Right atrium auricular region (tissue), 2 donors: ENCODE measurements around the gene CTSE. TPM values are rescaled to one million over a fixed set of nuclear protein-coding genes. Genes with fewer than 3 reads are reported as not detected.

Experiments
- DNase-seq: peaks from one replicate; pipeline ENCODE4 v3.0.0-alpha.2; 2019; ENCODE audit warnings: low spot score
- H3K27ac ChIP-seq, 2 donors: fragments of 200-600 bp; sonication (generic); 1 replicate in 1 of 2; 2 replicates in 1 of 2; pipeline ENCODE4 v1.5.1; 2016 to 2019
- H3K27me3 ChIP-seq, 2 donors: fragments of 200-600 bp; sonication (generic); one replicate each; pipeline versions ENCODE4 v1.5.1 to v1.6.0; 2017 to 2019
- H3K36me3 ChIP-seq: fragments of 200-600 bp; sonication (generic); one replicate; pipeline ENCODE4 v1.5.1; 2016
- H3K4me1 ChIP-seq, 2 donors: fragments of 200-600 bp; sonication (generic); one replicate each; pipeline versions ENCODE4 v1.5.1 to v1.6.0; 2017 to 2019
- H3K4me3 ChIP-seq, 2 donors: fragments of 200-600 bp; sonication (generic); 1 replicate in 1 of 2; 2 replicates in 1 of 2; pipeline ENCODE4 v1.5.1; 2017 to 2019; ENCODE audit warnings: mild to moderate bottlenecking in 1 of 2, moderate library complexity in 1 of 2
- H3K9me3 ChIP-seq, 2 donors: fragments of 200-600 bp; sonication (generic); one replicate each; pipeline ENCODE4 v1.5.1; 2019
- total RNA-seq, 2 donors: library from RNA; depleted of rRNA; stranded (reverse); fragments of >200 nt; gene quantifications; one replicate each; pipeline ENCODE4 v1.1.0, GENCODE V29; 2016
- TF ChIP-seq, protein P1 (sequence below), 2 donors: fragments of 200-600 bp; sonication (generic); IDR thresholded peaks; one replicate each; pipeline ENCODE4 v1.5.1; 2019; ENCODE audit warnings: antibody characterized with exemption in 2 of 2

The CTSE gene
- total RNA-seq, 2 donors from 2014 or later = 1.1 TPM; not detected in 1

DNA sequence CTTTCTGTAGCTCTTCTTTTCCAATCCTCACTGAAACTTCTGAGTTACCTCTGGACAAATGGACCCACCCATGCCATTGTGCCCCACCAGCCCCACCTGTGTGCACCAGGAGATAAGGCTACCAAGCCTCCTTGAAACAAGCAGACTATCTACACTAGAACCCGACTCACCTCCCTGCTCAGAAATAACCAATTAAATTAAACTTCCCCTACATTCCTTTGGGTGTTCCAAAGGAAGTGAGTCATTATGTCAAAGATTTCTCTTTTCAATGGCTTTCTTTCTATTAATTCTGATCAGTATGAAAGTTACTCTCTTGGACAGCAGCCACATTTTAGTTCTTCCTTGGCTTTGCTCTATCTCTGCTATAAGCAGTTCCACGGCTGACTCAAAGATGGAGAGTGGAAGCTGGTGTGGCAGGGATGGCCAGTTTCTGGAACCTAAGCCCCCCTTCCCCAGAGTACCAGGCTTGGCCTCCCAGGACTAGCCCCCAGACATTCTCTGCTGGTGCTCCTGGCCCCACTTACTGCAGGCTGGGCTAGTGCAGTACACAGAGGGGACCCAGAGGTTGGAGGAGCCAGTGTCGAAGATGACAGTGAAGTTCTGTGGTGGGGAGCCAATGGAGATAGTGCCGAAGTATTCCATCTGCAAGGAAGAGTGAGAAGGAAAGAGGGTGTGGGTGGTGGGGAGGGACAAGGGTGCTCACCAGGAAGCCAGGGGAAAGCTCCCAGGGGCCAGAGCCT is 1.9 kb downstream of the CTSE start:
- Histone ChIP-seq H3K4me1 (no peaks in the 10 kb centered on the region), H3K4me3 (no peak overlapping the region), H3K27ac (no peak overlapping the region), H3K9me3 (no peaks in the 10 kb centered on the region), H3K36me3 (no peaks in the 10 kb centered on the region), H3K27me3 (no peaks in the 10 kb centered on the region)
- no peak for DNase-seq
- TF ChIP-seq, protein P1, sequence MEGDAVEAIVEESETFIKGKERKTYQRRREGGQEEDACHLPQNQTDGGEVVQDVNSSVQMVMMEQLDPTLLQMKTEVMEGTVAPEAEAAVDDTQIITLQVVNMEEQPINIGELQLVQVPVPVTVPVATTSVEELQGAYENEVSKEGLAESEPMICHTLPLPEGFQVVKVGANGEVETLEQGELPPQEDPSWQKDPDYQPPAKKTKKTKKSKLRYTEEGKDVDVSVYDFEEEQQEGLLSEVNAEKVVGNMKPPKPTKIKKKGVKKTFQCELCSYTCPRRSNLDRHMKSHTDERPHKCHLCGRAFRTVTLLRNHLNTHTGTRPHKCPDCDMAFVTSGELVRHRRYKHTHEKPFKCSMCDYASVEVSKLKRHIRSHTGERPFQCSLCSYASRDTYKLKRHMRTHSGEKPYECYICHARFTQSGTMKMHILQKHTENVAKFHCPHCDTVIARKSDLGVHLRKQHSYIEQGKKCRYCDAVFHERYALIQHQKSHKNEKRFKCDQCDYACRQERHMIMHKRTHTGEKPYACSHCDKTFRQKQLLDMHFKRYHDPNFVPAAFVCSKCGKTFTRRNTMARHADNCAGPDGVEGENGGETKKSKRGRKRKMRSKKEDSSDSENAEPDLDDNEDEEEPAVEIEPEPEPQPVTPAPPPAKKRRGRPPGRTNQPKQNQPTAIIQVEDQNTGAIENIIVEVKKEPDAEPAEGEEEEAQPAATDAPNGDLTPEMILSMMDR (IDR thresholded peaks at IDR 0.05) = no peak

DNA sequence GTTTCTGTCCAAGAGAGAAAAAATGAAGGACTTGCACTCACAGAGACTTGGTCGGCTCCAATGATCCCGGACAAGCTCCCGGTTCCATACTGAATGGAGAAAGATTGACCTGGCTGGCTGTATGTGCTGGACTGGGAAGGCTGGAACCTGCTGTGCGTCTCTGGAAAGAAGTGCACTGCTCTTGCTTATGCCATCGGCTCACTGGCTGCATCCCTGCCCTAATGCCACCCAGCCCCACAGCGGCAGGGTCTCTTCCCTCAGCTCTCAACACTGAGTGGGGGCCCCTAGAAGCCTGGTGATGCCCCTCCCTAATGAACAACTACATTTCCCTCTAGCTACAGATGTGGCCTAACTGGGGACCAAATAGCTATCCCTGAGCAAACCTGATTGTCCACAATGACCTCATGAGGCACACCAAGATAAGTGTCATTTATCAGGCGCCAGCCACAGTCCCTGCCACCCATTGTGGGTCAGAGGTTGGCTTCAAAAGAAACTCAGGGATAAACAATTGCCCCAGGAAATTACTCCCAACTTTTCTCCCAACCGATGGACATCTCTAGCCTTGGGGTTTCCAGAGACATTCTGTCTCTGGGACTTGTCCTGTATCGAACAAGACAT is 2.6 kb downstream of the CTSE start:
- Histone ChIP-seq H3K4me1 (no peaks in the 10 kb centered on the region), H3K36me3 (no peaks in the 10 kb centered on the region), H3K27ac (no peak overlapping the region), H3K4me3 (no peak overlapping the region), H3K27me3 (no peaks in the 10 kb centered on the region), H3K9me3 (no peaks in the 10 kb centered on the region)
- DNase-seq = no peak
- TF ChIP-seq, protein P1 (IDR thresholded peaks at IDR 0.05) = no peak

DNA sequence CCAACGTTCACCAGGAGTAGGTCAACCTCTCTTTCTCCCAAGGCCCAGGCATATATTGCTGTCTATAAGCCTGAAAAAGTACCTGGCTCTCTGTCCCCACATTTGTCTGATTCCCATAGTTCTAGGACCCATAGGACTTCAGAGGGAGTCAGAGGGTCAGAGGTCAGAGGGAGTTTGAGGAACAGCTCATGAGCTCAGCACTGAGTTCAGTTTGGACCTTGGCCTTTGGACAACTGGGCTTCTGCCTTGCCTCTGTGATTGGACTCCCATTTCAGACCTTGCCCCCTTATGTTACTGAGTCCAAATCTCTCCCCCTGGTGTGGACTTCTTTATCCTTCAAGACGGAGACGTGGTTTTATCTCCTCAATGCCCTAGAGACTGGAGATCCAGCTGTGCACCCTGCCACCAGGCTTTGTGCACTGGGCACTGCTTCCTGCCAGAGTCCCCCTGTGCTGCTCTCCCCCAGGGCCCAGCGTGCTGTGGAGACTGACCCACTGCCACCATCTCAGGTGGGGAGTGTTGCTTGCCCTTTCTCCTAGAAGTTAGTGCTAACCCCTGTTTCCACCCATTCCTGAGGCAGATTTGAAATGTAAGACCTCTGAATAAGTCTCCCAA is 3.2 kb downstream of the CTSE start:
- no peaks in the 10 kb centered on the region for H3K4me1 ChIP-seq
- DNase-seq = no peak
- no peak overlapping the region for H3K4me3 ChIP-seq
- H3K27ac ChIP-seq = no peak overlapping the region
- no peaks in the 10 kb centered on the region for H3K9me3 ChIP-seq
- TF ChIP-seq, protein P1 (IDR thresholded peaks at IDR 0.05) = no peak
- H3K27me3 ChIP-seq = no peaks in the 10 kb centered on the region
- no peaks in the 10 kb centered on the region for H3K36me3 ChIP-seq

DNA sequence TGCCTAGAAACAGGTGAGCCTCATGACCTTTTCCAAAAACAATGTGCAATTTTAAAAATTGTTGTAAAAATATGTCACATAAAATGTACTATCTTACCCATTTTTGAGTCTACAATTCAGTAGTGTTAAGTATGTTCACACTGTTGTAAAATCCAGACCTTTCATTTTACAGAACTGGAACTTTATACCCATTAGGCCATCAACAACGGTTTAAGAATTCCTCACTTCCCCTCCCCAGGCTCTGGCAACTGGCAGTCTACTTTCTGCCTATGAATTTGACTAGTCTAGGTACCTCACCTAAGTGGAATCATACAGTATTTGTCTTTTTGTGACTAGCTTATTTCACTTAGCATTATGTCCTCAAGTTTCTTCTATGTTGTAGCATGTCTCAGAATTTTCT is 8.6 kb downstream of the CTSE start:
- TF ChIP-seq, protein P1 (IDR thresholded peaks at IDR 0.05) = no peak
- DNase-seq = no peak

DNA sequence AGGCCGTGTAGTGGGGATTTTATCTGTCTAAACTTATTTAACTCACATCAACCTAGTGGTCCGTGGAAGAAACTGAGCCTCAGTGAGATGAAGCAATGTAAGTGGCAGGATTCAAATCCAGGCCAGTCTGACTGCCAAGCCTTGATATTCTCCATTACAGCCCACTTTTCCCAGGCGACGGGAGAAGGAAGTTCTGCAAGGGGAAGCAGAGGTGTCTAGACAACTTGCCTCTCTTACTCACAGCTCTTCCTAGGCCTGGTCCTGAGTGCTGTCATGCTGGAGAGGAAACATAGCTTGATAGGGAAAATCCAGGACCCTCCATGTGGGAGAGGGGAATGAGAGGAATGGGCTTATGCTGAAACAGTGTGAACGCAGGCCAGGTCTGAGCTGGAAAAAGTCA is 9.1 kb downstream of the CTSE start:
- H3K36me3 ChIP-seq = no peaks in the 10 kb centered on the region
- H3K4me1 ChIP-seq = no peaks in the 10 kb centered on the region
- no peak overlapping the region for H3K27ac ChIP-seq
- TF ChIP-seq, protein P1 (IDR thresholded peaks at IDR 0.05) = no peak
- H3K9me3 ChIP-seq = no peaks in the 10 kb centered on the region
- H3K4me3 ChIP-seq = no peak overlapping the region
- H3K27me3 ChIP-seq = no peaks in the 10 kb centered on the region
- DNase-seq = no peak

More for the DNA sequence above, 8.6 kb downstream of the CTSE start:
- Histone ChIP-seq H3K27ac (no peak overlapping the region), H3K27me3 (no peaks in the 10 kb centered on the region), H3K9me3 (no peaks in the 10 kb centered on the region), H3K4me3 (no peak overlapping the region), H3K36me3 (no peaks in the 10 kb centered on the region), H3K4me1 (no peaks in the 10 kb centered on the region)
